HG02610 (cell line): Measurements from ENCODE around the gene CASP9.
"Not testable (repeated sequence)": the region's sequence is repeated elsewhere in the genome, so short reads cannot be mapped to it uniquely, and the experiment has no call there.

Source experiments
- ATAC-seq: cut with Tn5 transposase; IDR thresholded peaks from one replicate; pipeline ENCODE4 v1.9.1; 2021; ENCODE audit warnings: mild to moderate bottlenecking, moderate library complexity; ENCODE audit not compliant: unreplicated experiment

The CASP9 gene

GRCh38 chr1:15501208-15502032 is 22.6 kb downstream of the CASP9 start:
- no peak for ATAC-seq

- ATAC-seq: no peak
Observed at GRCh38 chr1:15500184-15501178, 23.5 kb downstream of the CASP9 start.

GRCh38 chr1:15493869-15494390 is 30.1 kb downstream of the CASP9 start:
- ATAC-seq: no peak

- no peak for ATAC-seq
Observed at GRCh38 chr1:15492596-15492995, 31.4 kb downstream of the CASP9 start.

- ATAC-seq: not testable (repeated sequence)
Observed at GRCh38 chr1:15491010-15491409, 33.0 kb downstream of the CASP9 start.

- no peak for ATAC-seq
Observed at GRCh38 chr1:15489052-15489736, 34.8 kb downstream of the CASP9 start.

- ATAC-seq: no peak
Observed at GRCh38 chr1:15488371-15488770, 35.6 kb downstream of the CASP9 start.

GRCh38 chr1:15486844-15487610 is 37.0 kb downstream of the CASP9 start:
- not testable (repeated sequence) for ATAC-seq

GRCh38 chr1:15485636-15486035 is 38.4 kb downstream of the CASP9 start:
- ATAC-seq: no peak

- not testable (repeated sequence) for ATAC-seq
Observed at GRCh38 chr1:15484443-15484842, 39.6 kb downstream of the CASP9 start.

- ATAC-seq: no peak
Observed at GRCh38 chr1:15483971-15484370, 40.0 kb downstream of the CASP9 start.

- ATAC-seq: not testable (repeated sequence)
Observed at GRCh38 chr1:15482983-15483543, 41.0 kb downstream of the CASP9 start.

- not testable (repeated sequence) for ATAC-seq
Observed at GRCh38 chr1:15482455-15482854, 41.6 kb downstream of the CASP9 start.

- no peak for ATAC-seq
Observed at GRCh38 chr1:15479654-15480347, 44.2 kb downstream of the CASP9 start.

GRCh38 chr1:15477646-15478212 is 46.3 kb downstream of the CASP9 start:
- ATAC-seq: no peak

- no peak for ATAC-seq
Observed at GRCh38 chr1:15476927-15477326, 47.1 kb downstream of the CASP9 start.

- no peak for ATAC-seq
Observed at GRCh38 chr1:15475752-15476314, 48.2 kb downstream of the CASP9 start, which contains the start of gene CELA2B. Gene CELA2B (plus strand): TSS chr1:15476104. CDS start chr1:15476126, 22 bp downstream.

- ATAC-seq: no peak
Observed at GRCh38 chr1:15472587-15472986, 51.4 kb downstream of the CASP9 start.
